OCI-LY1 (cell line): ENCODE data around the gene FAM3D.

Experiments
- EZH2 ChIP-seq: fragments of 200-600 bp; sonication (generic), shearing (Covaris generic); IDR thresholded peaks from 2 replicates; pipeline ENCODE4 v1.8.0; 2017; ENCODE audit warnings: borderline replicate concordance, mixed run types, mild to moderate bottlenecking, antibody characterized with exemption, low read length, moderate library complexity, mixed read lengths
- TF ChIP-seq, protein P1 (sequence below): fragments of 200-600 bp; sonication (generic), shearing (Covaris generic); IDR thresholded peaks from 2 replicates; pipeline ENCODE4 v1.5.1; 2017; ENCODE audit warnings: mild to moderate bottlenecking, antibody characterized with exemption, low read length, moderate library complexity, mixed read lengths

DNA sequence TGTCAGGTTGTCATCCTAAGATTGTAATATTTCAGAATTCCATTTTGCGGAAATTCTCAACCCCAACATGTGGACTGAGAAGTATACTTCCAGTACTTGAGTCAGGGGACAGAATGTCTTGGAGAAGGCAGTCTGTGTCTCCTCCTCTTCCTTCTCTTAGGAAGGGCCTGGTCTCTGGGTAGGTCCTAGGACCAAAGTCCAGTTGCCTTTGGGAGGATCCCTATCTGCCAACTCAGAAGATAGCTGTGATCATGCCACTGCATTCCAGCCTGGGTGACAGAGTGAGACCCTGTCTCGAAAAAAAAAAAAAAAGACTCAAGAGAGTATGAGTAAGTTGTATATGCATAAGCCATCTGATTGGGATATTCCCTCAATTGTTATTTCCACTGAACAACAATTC is 23.9 kb upstream of the FAM3D start:
- TF ChIP-seq, protein P1, sequence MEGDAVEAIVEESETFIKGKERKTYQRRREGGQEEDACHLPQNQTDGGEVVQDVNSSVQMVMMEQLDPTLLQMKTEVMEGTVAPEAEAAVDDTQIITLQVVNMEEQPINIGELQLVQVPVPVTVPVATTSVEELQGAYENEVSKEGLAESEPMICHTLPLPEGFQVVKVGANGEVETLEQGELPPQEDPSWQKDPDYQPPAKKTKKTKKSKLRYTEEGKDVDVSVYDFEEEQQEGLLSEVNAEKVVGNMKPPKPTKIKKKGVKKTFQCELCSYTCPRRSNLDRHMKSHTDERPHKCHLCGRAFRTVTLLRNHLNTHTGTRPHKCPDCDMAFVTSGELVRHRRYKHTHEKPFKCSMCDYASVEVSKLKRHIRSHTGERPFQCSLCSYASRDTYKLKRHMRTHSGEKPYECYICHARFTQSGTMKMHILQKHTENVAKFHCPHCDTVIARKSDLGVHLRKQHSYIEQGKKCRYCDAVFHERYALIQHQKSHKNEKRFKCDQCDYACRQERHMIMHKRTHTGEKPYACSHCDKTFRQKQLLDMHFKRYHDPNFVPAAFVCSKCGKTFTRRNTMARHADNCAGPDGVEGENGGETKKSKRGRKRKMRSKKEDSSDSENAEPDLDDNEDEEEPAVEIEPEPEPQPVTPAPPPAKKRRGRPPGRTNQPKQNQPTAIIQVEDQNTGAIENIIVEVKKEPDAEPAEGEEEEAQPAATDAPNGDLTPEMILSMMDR: no peak
- no peak for TF ChIP-seq EZH2
